ENCODE measurements around the gene OBSCN.

GRCh38 chr1:228190778-228191177 is 17.1 kb upstream of the OBSCN start:
- TF ChIP-seq CTCF (IDR thresholded peaks at IDR 0.05; ENCODE audit: insufficient read depth, low read length): no peak
- TF ChIP-seq POLR2AphosphoS5 (IDR thresholded peaks at IDR 0.05; ENCODE audit: low read depth): no peak
- TF ChIP-seq, protein P1, sequence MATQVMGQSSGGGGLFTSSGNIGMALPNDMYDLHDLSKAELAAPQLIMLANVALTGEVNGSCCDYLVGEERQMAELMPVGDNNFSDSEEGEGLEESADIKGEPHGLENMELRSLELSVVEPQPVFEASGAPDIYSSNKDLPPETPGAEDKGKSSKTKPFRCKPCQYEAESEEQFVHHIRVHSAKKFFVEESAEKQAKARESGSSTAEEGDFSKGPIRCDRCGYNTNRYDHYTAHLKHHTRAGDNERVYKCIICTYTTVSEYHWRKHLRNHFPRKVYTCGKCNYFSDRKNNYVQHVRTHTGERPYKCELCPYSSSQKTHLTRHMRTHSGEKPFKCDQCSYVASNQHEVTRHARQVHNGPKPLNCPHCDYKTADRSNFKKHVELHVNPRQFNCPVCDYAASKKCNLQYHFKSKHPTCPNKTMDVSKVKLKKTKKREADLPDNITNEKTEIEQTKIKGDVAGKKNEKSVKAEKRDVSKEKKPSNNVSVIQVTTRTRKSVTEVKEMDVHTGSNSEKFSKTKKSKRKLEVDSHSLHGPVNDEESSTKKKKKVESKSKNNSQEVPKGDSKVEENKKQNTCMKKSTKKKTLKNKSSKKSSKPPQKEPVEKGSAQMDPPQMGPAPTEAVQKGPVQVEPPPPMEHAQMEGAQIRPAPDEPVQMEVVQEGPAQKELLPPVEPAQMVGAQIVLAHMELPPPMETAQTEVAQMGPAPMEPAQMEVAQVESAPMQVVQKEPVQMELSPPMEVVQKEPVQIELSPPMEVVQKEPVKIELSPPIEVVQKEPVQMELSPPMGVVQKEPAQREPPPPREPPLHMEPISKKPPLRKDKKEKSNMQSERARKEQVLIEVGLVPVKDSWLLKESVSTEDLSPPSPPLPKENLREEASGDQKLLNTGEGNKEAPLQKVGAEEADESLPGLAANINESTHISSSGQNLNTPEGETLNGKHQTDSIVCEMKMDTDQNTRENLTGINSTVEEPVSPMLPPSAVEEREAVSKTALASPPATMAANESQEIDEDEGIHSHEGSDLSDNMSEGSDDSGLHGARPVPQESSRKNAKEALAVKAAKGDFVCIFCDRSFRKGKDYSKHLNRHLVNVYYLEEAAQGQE (IDR thresholded peaks at IDR 0.05; ENCODE audit: insufficient replicate concordance, low read depth): no peak
- no peak for TF ChIP-seq GABPA (IDR thresholded peaks at IDR 0.05; ENCODE audit: low read depth)

Data from HL-60 (cell line).